RWPE2 (cell line): ENCODE results near the gene CCDC174.

Source experiments
- ATAC-seq: fragments of 200-7000 bp; cut with Tn5 transposase; 3 replicates; pipeline ENCODE4 v1.9.1; 2021; ENCODE audit warnings: low read depth
- DNase-seq: peaks from one replicate; pipeline ENCODE4 v3.0.0-alpha.2; 2020; ENCODE audit warnings: low spot score
- H3K27ac ChIP-seq: fragments of 450-650 bp; 2 replicates; pipeline ENCODE4 v1.5.1; 2017; ENCODE audit warnings: mild to moderate bottlenecking; ENCODE audit not compliant: poor library complexity, severe bottlenecking
- H3K27me3 ChIP-seq: fragments of 250-450 bp; sonication (Bioruptor Pico); 2 replicates; pipeline ENCODE4 v1.5.1; 2021; ENCODE audit warnings: mild to moderate bottlenecking, moderate library complexity; ENCODE audit not compliant: insufficient read depth, poor library complexity, severe bottlenecking
- H3K36me3 ChIP-seq: fragments of 250-450 bp; sonication (Bioruptor Pico); 2 replicates; pipeline ENCODE4 v1.5.1; 2020; ENCODE audit warnings: low read depth, mild to moderate bottlenecking, moderate library complexity
- H3K4me1 ChIP-seq: fragments of 250-450 bp; sonication (Bioruptor Pico); 2 replicates; pipeline ENCODE4 v1.5.1; 2021; ENCODE audit warnings: mild to moderate bottlenecking, moderate library complexity; ENCODE audit not compliant: insufficient read depth, poor library complexity, severe bottlenecking
- H3K4me3 ChIP-seq: fragments of 250-450 bp; sonication (Bioruptor Pico); 2 replicates; pipeline ENCODE4 v1.5.1; 2021; ENCODE audit warnings: mild to moderate bottlenecking, moderate library complexity; ENCODE audit not compliant: severe bottlenecking
- H3K9me3 ChIP-seq: fragments of 250-450 bp; sonication (Bioruptor Pico); 2 replicates; pipeline ENCODE4 v1.5.1; 2021; ENCODE audit warnings: mild to moderate bottlenecking, moderate library complexity; ENCODE audit not compliant: severe bottlenecking
- CTCF ChIP-seq: fragments of 450-650 bp; IDR thresholded peaks from one replicate; pipeline ENCODE4 v1.5.1; 2017; ENCODE audit warnings: mild to moderate bottlenecking, moderate library complexity; ENCODE audit not compliant: poor library complexity, severe bottlenecking

Gene CCDC174

GRCh38 chr3:14634763-14635400 lies 16.7 kb upstream of the CCDC174 start:
- DNase-seq (no peak), ATAC-seq (peak; percentile 92)
- peak overlapping the region; percentile 56 for H3K27ac ChIP-seq
- no peaks in the 10 kb centered on the region for H3K9me3 ChIP-seq
- peaks cover 3% of the 10 kb centered on the region for H3K4me1 ChIP-seq
- H3K4me3 ChIP-seq, result no peak overlapping the region
- no peaks in the 10 kb centered on the region for H3K36me3 ChIP-seq
- no peaks in the 10 kb centered on the region for H3K27me3 ChIP-seq
- no peak for TF ChIP-seq CTCF

- Histone ChIP-seq H3K36me3 (no peaks in the 10 kb centered on the region), H3K27ac (no peak overlapping the region), H3K27me3 (no peaks in the 10 kb centered on the region), H3K4me1 (peaks cover 3% of the 10 kb centered on the region), H3K9me3 (no peaks in the 10 kb centered on the region), H3K4me3 (no peak overlapping the region)
- DNase-seq (no peak), ATAC-seq (no peak)
- TF ChIP-seq CTCF, result no peak
Observed at GRCh38 chr3:14636496-14637087, 15.0 kb upstream of the CCDC174 start.

- DNase-seq (no peak), ATAC-seq (peak; percentile 64; the same call in 2 of the 3 replicates)
- no peak for TF ChIP-seq CTCF
- Histone ChIP-seq H3K4me3 (no peak overlapping the region), H3K36me3 (no peaks in the 10 kb centered on the region), H3K9me3 (no peaks in the 10 kb centered on the region), H3K27me3 (no peaks in the 10 kb centered on the region), H3K27ac (no peak overlapping the region), H3K4me1 (peaks cover 2% of the 10 kb centered on the region)
Observed at GRCh38 chr3:14640157-14640562, 11.4 kb upstream of the CCDC174 start.

GRCh38 chr3:14640734-14641133 lies 10.8 kb upstream of the CCDC174 start:
- Histone ChIP-seq H3K36me3 (no peaks in the 10 kb centered on the region), H3K4me3 (no peak overlapping the region), H3K9me3 (no peaks in the 10 kb centered on the region), H3K27me3 (no peaks in the 10 kb centered on the region), H3K4me1 (no peaks in the 10 kb centered on the region), H3K27ac (no peak overlapping the region)
- DNase-seq (no peak), ATAC-seq (no peak)
- TF ChIP-seq CTCF, result no peak

- no peak overlapping the region for H3K27ac ChIP-seq
- H3K9me3 ChIP-seq, result no peaks in the 10 kb centered on the region
- no peaks in the 10 kb centered on the region for H3K4me1 ChIP-seq
- DNase-seq, result no peak
- H3K36me3 ChIP-seq, result no peaks in the 10 kb centered on the region
- TF ChIP-seq CTCF, result no peak
- no peak for ATAC-seq
- H3K27me3 ChIP-seq, result no peaks in the 10 kb centered on the region
- no peak overlapping the region for H3K4me3 ChIP-seq
Observed at GRCh38 chr3:14641346-14641745, 10.2 kb upstream of the CCDC174 start.
